Measurements from ENCODE around the gene ATP9A.

Gene ATP9A

DNA sequence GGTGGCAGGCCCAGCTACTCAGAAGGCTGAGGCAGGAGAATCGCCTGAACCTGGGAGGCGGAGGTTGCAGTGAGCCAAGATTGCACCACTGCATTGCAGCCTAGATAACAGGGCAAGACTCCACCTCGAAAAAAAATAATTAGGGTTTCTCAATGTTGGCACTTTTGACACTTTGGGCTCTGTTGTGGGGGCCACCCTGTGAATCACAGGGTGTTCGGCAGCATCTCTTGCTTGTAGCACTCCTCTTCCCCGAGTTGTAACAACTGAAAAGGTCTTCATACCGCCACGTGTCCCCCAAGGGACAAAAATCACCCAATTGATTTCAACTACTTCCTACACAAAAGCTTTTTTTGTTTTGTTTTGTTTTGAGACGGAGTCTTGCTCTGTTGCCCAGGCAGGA, 172.4 kb downstream of the ATP9A start:
- DNase-seq: no peak

DNA sequence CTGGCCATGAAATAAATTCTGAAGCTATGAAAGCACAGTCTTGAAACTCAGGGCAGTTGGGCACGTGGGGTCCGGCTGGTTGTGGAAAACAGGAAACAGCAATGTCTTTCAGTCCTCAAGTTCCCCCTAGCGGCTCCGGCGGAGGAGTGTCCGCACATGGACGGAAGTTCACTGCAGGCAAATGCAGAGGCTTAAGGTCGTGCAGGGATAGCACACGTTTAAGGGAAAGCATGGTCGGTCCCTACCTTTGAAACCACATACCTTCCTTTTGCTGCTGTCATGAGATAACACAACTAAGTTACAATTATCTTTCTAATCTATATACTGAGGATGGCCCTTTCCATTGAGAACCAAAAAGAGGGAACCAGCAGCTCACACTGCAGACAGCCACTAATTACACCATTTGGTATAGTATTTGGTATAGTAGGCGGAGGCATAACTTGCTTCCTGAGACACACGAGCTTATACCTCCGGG, 173.1 kb downstream of the ATP9A start:
- DNase-seq: peak; percentile 57 to 83

DNA sequence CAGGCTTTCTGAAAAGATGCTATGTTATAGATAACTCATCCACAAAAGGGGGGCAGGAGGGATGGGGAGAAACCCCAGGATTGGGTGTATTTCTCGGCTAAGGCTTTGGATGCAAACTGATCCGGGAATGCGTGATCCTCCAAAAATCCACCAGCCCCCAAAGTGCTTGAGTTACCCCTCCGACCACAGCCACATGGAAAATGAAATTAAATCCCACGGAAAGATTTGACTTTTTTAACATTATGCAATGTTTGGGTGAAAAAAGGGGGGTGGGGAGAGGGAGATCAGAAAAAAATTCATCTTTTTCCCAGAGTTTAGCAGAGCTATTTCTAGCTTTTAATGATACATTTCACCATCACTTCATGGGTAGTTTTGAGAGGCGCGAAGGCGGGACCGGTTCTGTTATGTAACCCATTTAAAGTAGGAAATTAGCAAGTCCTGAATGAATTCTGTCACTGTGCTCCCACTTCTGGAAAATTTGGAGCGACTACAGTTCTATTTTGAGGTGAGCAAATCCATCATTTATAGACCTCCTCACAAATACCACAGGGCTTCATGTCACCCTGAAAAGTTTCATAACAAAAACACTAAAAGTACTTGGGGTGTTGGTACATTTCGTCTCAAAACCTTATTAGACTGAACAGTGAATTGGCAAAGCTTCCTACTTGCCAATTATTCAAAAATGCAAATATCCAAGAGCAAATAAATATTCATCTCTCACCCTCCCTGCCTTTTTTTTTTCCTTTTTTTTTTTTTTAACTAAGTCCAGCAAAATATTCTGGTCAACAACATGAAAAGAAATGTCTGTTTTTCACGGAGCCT, 173.7 kb downstream of the ATP9A start:
- DNase-seq: no peak

DNA sequence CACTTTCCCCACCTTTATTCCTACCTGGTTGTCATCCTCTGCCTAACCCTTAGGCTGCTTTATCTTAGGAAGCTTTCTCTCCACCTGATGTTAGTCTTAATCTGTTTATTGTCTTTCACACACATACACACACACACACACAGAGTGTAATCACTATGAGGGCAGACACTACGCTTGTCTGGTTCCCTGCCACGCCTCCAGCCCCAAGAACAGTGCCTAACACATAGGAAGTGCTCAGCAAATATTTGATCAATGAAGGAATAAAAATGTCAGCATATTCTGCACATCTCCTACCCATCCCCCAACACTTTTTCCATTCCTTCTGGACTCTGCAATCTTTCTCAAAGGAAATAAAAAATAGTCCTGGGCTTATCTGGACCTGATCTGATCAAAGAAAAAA, 174.6 kb downstream of the ATP9A start:
- DNase-seq: no peak

DNA sequence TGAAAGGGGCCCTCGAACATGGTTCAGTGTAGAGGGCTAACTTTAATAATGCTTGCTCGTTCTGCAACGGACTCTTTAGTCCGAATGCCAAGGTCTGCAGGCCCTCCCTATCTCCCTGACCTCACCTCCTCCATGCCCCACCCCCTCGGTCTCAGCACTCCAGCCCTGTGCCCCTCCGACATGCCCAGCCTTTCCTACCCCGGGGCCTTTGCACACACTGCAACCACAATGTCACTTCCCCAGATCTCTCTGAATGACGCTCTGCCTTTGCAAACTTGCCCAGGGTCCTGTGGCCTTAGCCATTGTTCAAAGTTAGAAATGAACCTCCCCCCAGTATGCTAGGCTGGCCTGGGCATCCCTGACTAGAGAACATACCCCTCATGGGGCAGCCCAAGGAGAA, 175.6 kb downstream of the ATP9A start:
- DNase-seq: no peak

DNA sequence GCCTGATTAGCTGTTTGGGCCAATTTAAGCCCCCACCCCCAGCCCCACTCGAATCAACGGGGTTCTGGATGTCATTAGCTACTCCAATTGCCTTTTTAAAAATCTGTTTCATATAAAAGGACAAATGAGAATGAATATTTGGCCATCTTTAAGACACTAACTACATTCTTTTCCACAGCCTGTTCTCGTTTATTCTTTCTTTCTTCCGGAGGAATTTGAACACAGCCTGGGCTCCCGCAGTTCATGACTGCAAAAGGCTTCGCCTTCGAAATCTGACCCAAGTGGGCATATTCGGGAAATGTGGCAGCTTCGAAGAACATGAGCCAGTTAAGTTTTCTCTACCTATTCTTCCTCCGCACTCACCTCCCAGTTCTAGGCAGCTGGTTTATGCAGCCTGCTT, 176.3 kb downstream of the ATP9A start:
- DNase-seq: no peak

DNA sequence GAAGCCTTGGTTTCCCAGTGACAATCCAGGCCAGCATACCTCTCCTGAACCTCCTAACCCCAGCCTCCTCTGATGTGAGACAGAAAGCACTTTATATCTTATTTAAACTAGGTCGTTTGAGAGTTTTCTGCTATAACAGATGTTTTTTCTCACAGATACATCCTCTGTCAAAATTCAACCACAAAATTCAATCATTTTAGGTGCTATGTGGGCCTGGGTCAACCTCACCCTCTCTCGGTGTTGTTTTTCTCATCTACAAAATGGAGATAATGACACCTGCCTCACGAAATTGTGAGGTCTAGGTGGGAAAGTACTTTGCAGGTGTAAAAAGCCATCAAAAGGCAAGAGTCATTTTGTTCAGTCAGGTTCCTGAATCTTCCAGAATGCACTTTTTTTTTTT, 179.4 kb downstream of the ATP9A start:
- no peak for DNase-seq

DNA sequence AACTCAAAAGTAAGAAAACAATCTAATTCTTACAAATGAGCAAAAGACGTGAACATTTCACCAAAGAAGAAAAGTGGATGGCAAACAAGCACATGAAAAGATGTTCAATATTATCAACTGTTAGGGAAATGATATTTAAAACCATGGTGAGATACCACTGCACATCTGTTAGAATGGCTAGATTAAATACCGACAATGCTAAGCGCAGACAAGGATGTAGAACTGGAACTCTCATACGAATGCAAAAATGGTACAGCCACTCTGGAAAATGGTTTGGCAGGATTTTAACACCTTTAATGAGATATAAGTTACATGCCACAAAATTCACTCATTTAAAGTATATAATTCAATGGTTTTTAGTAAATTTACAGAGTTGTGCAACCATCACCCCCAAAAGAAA, 181.0 kb downstream of the ATP9A start:
- DNase-seq: no peak

DNA sequence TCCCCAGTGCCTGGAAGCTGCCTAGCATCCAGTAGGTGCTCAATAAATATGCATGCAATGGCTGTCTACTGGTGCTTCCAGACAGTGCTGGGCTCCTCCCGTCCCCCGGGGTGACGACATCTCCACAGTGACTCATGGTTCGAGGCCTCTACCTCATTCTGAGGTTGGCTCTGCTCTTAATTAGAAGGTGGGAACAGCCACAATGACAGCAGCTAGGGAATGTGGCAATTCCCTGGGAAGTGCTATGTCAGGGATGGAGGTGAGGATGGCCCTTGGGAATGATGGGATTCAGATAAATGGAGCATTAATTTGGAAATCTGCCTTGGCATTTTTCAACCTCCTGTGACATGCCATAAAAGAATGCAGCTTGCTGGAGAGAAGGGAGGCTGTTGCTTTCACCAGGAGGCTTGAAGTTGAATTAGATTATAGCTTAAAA, 182.2 kb downstream of the ATP9A start:
- no peak for DNase-seq

DNA sequence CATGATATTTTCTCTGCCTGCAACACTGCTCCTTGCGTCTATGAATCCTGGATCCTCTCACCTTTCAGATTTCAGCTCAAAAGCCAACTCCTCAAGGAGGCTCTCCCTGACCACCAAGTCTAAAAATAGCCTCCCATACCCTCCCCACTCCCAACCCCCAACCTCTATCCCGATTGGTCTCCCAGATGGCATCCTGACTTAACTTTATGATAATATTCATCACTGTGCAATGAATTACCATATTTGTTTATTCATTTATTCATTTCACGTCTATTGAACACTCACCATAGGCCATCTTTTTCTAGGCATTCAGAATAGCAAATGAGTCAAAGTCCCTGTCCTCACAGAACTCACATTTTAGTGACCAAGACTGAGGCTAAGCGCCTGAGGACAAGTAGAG, 183.0 kb downstream of the ATP9A start:
- DNase-seq: no peak

DNA sequence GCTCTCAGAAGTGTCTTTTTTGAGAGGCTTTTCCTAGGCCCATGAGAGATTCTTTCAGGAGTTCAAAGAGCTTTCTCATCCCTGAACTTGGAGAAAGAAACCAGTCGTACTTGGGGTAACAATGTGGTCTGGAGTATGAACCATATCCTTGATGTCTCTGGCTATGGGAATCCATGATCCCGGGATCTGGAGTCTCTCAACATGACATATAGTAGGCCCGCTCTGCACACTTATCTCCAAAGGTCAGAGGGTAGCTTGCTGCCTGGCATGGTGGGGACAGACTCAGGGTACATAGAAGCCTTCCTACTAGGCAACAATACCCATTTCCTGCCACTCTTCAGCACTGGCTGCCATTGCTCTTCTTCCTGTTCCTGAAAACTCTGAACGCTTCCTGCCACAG, 183.5 kb downstream of the ATP9A start:
- no peak for DNase-seq

DNA sequence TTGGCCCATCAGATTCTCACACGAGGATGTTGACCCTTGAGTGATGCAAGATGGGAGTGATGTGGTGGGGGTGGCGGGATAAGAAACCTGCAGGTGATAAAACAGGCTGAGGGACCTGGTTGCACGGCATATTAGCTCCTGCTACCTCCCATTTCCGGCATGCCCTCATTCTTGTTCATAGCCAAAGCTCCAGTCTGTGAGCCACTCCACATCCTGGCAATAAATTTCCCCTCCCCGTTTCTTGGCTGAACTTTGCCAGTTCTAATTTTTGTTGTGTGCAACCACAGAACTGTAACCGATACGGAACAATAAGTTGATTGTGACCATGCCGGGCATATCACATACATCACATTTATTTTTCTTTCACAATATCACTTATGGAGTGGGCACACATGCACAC, 184.1 kb downstream of the ATP9A start:
- no peak for DNase-seq

DNA sequence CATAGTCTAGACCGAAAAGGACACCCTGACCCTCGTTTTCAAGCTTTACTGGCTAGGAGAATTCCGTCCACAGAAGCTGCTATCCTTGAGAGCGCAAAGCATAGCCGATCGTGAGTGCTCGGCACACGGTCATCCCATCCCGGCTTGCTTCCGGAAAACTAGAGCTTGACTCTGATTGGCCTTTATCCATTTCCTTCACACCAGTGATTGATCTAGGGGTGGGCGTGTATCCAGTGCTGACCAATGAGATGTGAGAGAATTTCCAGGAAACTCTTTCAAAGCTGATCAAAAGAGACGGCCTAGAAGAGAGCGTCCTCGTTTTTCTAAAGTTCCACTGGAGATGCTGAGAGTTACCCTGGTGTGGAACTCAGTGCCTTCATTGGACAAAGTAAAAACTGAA, 184.7 kb downstream of the ATP9A start:
- no peak for DNase-seq

DNA sequence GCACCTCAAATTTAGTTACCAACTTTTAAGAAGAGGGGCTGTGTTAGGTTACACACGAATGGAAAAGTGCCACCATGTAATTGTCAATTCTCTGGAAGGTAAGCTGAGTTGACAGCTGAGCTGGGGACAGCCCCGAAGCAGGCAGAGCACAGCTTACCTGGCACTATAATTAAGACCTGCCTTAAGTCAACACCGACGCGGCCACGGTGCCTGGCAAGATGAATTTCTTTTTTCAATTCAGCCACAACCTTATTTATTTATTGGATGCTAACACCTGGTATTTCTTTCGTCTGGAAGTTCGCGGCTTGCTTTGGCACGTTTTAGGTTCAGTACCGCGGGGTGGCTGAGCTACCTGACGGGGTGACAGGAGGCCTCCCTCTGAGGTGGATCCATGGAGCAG, 185.1 kb downstream of the ATP9A start:
- DNase-seq: no peak

DNA sequence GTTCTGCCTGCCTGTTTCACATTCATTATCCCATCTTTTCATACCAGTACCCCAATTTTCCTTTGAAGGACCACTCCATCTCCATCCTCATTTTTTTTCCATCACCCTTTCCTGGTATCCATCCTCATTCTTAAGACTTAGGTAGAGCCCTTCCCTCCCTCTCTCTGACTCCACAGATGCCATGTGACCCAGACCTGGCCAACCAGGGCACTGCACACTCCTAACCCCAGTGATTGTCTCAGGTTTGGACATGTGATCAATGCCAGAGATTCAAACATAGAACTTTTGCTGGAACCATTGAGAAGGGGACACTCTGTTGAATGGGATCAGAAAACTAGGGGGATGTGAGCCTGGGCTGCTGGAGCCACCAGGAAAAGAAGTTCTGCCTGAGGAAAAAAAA, 186.6 kb downstream of the ATP9A start:
- no peak for DNase-seq

DNA sequence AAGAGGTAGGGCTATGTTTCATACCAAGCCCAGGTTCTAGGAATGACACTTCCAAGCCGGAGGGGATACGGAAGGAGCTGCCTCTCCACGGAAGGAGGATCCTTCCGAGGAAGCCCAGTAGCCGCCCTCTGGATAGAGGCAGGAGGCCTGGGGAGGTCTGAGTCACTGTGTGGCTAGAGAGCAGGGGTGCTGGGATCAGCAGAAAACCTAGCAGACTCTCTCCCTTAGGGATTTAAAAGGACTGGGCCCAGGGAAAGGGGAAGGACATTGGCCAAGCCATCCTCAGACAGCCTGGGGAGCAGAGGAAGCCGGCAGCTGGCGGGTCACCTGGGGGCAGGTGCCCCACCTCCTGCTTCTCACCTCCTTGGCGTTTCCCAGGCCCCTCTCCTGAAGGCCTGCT, 189.1 kb downstream of the ATP9A start:
- no peak for DNase-seq

DNA sequence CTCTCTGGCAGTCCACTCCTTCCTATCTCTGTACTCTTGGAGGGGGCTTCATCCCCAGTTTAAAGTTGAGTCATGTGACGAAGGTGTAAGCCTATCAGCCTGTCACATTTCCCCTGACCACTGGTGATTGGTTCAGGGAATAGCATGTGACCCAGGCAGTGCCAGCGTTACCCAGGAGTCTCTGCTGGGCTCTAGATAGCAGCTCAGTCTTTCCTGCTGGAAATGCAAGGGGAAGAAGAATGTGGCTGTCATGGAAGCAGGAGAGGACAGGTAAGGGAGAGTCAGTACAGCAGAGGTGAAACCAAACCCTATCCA, 190.1 kb downstream of the ATP9A start:
- DNase-seq: no peak

DNA sequence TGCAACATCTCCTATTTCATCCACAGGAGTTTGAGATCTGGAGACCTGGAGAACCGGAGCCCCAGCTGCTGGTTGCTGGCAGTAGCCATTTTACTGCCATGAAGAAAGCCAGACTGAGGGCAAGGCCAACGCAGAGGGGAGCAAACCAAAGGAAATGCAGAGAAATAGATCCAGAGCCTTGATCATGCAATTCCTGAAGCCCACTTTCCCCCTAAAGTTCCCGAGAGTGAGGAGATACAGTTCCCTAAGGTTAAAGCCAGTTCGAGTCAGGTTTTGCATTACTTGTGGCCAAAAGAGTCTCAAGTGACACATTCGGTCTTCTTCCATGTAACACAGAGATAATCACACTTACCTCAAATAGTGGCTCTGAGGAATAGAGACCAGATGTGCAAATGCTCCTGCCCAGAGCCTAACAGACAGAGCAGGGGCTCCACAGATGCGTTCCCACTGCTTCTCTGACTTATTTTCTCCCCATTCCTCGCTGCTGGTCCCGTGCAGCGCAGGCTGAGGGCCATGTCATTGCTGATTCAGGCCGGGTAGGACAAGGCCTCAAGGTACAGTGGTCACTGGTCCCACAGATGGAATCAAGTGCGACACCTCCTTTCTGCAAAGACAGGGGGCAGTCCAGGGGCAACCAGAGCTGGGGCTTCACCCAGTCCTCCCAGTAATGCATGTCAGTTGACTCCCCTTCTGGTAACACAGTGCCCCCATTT, 190.6 kb downstream of the ATP9A start:
- DNase-seq: no peak

DNA sequence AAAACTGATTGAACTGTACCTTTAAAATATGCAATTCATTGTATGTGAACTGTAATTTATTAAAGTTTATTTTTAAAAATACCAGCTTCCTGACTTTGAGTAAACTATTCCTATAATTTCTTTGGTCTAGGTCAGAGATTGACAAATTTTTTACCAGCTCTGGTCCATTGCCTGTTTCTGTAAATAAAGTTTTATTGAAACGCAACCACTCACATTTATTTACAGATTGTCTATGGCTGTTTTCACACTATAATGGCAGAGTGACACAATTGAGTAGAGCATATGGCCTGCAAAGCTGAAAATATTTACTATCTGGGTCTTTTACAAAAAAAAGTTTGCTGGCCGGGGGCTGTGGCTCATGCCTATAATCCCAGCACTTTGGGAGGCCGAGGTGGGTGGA, 192.7 kb downstream of the ATP9A start:
- DNase-seq: no peak

DNA sequence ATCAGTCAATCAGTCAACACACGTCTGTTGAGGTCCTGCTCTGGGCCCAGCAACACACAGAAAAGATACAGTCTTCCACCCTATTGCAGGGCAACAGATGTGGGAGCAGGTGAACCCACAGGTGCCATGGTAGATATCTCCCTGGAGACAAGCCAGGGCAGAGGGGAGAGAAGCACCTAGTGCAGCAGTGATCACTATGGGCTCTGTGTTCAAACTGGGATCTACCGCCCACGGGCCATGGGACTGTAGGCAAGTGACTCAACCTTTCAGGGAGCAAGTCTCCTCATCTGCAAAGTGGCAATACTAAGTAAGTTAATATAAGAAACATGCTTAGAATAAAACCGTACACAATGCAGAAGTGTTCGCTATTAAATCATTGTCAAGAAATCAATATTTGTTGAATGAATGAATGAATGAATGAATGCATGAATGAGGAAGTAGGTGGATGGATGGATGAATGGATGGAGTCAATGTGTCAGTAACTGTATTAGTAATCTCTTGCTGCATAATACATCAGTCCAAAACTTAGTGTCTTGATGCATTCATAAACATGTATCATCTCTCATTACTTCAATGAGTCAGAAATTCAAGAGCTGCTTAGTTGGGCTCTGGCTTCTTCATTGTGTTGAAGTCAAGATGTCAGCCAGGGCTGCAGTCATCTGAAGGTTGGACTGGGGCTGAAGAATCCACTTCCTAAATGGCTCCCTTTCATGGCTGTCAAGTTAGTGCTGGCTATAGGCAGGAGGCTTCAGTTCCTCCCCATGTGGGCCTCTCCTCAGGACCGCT, 193.7 kb downstream of the ATP9A start:
- no peak for DNase-seq

DNA sequence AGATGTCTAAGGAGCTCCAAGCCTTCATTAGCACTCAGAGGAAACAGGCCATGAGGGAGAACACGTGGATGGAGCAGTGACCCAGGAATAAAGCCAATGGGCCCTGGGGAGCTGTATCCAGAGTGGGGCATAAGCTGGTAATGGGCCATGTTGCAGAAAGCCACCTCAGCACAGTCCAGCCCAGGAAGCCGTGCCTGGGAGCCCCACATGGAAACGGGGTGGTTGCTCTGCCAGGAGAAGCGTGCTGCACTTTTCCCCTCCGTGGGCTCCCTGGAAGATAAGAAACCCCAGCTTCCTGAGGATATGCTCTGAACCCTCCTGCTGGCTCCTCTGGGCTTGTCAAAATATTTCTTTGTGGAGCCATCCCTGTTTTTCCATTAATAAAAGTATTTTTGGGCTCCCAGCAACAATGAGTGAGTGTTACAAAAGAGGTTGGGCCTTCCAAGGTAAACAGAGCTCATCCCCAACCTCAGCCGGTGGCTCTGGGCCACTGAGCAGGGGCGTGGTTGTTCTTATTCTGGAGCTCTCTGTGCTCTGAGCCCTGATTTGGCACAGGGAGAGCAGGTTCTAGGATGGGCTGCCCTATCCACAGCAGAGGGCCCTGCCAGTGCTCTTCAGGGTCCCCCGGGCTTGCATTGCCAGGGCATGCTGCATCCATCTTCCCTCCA, 194.5 kb downstream of the ATP9A start:
- DNase-seq: no peak

DNA sequence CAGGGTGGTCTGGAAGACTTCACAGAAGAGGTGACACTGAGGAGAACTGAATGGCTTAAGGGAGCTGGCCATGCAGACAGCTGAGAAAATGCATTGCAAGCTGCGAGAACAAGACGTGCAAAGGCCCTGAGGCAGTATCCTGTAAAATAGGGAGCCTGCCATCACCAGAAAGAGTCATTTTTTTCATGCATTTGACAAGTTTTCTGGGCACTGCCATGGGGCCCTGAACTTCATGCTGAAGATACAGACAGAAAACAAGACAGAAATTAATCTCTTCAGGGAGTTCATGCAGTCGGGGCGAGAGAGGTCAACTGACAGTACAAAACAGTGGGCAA, 196.8 kb downstream of the ATP9A start:
- no peak for DNase-seq

DNA sequence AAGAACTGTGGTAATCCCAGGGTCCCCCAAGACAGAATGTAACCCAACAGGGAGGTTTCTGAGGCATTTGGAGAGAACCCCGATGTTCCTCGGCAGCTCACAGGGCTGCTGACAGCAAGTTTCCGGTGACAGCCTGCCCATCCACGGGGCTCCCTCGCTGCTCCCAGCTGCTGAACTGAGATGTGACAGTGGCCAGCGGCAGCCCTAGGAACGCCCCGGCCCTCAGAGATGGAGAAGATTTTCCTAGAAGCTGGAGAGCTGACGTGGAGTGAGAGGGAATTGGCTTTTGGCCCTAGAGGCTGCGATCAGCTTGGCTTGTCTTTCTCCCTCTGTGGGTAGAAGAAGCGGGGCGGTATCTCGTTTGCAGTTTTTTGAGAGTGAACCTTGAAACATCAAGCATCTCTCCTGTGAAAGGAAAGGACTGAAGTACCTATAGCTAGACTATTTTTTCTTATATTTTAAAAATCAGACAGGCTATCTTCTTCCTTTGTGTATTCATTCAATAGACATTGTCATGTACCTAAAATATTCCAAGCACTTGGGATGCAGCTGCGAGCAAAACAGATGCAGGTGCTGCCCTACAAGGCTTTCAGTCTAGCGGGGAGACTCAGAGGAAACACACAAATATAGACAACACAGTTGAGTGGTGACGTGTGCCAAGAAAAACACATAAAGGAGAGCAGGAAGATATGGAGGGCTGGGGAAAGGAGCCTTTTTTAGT, 197.3 kb downstream of the ATP9A start:
- DNase-seq: peak; percentile 23 to 42
